ENCODE results near the gene WDR83. TPM values are rescaled to one million over a fixed set of nuclear protein-coding genes. Genes with fewer than 3 reads are reported as not detected.

Gene WDR83
- total RNA-seq, 2 experiments from 2014 or later: 6.5 to 6.6 TPM

- H3K4me3 Mint-ChIP-seq: no peak overlapping the region
- H3K27ac ChIP-seq (ENCODE audit: low read depth in 1 of 2, low read length in 2 of 2): no peak overlapping the region
- peaks cover 17% of the 10 kb centered on the region for H3K36me3 ChIP-seq (ENCODE audit: insufficient read depth, low read length)
- DNase-seq (no peak), ATAC-seq (ENCODE audit: poor library complexity) (no peak)
- no peaks in the 10 kb centered on the region for H3K4me1 ChIP-seq (ENCODE audit: insufficient read depth, low read length)
- H3K4me1 Mint-ChIP-seq (ENCODE audit: low read depth): no peaks in the 10 kb centered on the region
- H3K9me3 Mint-ChIP-seq: no peaks in the 10 kb centered on the region
- no peaks in the 10 kb centered on the region for H3K27me3 Mint-ChIP-seq
- no peaks in the 10 kb centered on the region for H3K9me3 ChIP-seq (ENCODE audit: control insufficient read depth in 1 of 2, insufficient read depth in 1 of 2, low read length in 2 of 2)
- POLR2A ChIA-PET: no interaction called here
- no peak overlapping the region for H3K27ac Mint-ChIP-seq
- CTCF ChIA-PET: no interaction called here
- no peaks in the 10 kb centered on the region for H3K27me3 ChIP-seq (ENCODE audit: control insufficient read depth in 1 of 2, insufficient read depth in 2 of 2, low read length in 2 of 2)
- no peak overlapping the region for H3K4me3 ChIP-seq (ENCODE audit: low read length)
- no peak for TF ChIP-seq CTCF (IDR thresholded peaks at IDR 0.05)
- intact Hi-C loops (cut with DNase I, micrococcal nuclease): no loop called here
- peaks cover 30% of the 10 kb centered on the region for H3K36me3 Mint-ChIP-seq (ENCODE audit: low read depth)
Measured at GRCh38 chr19:12648088-12648487, 18.5 kb upstream of the WDR83 start.

- no peaks in the 10 kb centered on the region for H3K27me3 Mint-ChIP-seq
- Histone ChIP-seq H3K27ac (ENCODE audit: low read depth in 1 of 2, low read length in 2 of 2) (no peak overlapping the region), H3K4me1 (ENCODE audit: insufficient read depth, low read length) (no peaks in the 10 kb centered on the region), H3K9me3 (ENCODE audit: control insufficient read depth in 1 of 2, insufficient read depth in 1 of 2, low read length in 2 of 2) (no peaks in the 10 kb centered on the region), H3K27me3 (ENCODE audit: control insufficient read depth in 1 of 2, insufficient read depth in 2 of 2, low read length in 2 of 2) (no peaks in the 10 kb centered on the region), H3K4me3 (ENCODE audit: low read length) (no peak overlapping the region), H3K36me3 (ENCODE audit: insufficient read depth, low read length) (peaks cover 25% of the 10 kb centered on the region)
- intact Hi-C loops (cut with DNase I, micrococcal nuclease): no loop called here
- H3K27ac Mint-ChIP-seq: no peak overlapping the region
- H3K4me3 Mint-ChIP-seq: no peak overlapping the region
- TF ChIP-seq CTCF (IDR thresholded peaks at IDR 0.05): no peak
- ATAC-seq (ENCODE audit: poor library complexity) (no peak), DNase-seq (no peak)
- POLR2A ChIA-PET: interaction anchor here (1.1 kb wide), 1 partner anchor 10 kb away, joined by 5 read pairs; no protein-coding TSS in a partner anchor
- no peaks in the 10 kb centered on the region for H3K9me3 Mint-ChIP-seq
- CTCF ChIA-PET: no interaction called here
- H3K4me1 Mint-ChIP-seq (ENCODE audit: low read depth): no peaks in the 10 kb centered on the region
- peaks cover 27% of the 10 kb centered on the region for H3K36me3 Mint-ChIP-seq (ENCODE audit: low read depth)
Measured at GRCh38 chr19:12649941-12650340, 16.7 kb upstream of the WDR83 start.

GRCh38 chr19:12652219-12652618 is 14.4 kb upstream of the WDR83 start:
- ChIA-PET CTCF (no interaction called here), POLR2A (no interaction called here)
- Histone ChIP-seq H3K27ac (ENCODE audit: low read depth in 1 of 2, low read length in 2 of 2) (no peak overlapping the region), H3K4me1 (ENCODE audit: insufficient read depth, low read length) (no peaks in the 10 kb centered on the region), H3K27me3 (ENCODE audit: control insufficient read depth in 1 of 2, insufficient read depth in 2 of 2, low read length in 2 of 2) (no peaks in the 10 kb centered on the region), H3K36me3 (ENCODE audit: insufficient read depth, low read length) (peaks cover 44% of the 10 kb centered on the region), H3K9me3 (ENCODE audit: control insufficient read depth in 1 of 2, insufficient read depth in 1 of 2, low read length in 2 of 2) (no peaks in the 10 kb centered on the region), H3K4me3 (ENCODE audit: low read length) (no peak overlapping the region)
- DNase-seq: no peak
- no peaks in the 10 kb centered on the region for H3K4me1 Mint-ChIP-seq (ENCODE audit: low read depth)
- H3K27me3 Mint-ChIP-seq: no peaks in the 10 kb centered on the region
- no peaks in the 10 kb centered on the region for H3K9me3 Mint-ChIP-seq
- TF ChIP-seq CTCF (IDR thresholded peaks at IDR 0.05): no peak
- ATAC-seq (ENCODE audit: poor library complexity): no peak
- H3K27ac Mint-ChIP-seq: no peak overlapping the region
- H3K36me3 Mint-ChIP-seq (ENCODE audit: low read depth): peaks cover 41% of the 10 kb centered on the region
- intact Hi-C loops (cut with DNase I, micrococcal nuclease): no loop called here
- H3K4me3 Mint-ChIP-seq: no peak overlapping the region

Data from CD4-positive, alpha-beta T cell (primary cell).